T1000 (cell line): ENCODE results near the gene SAPCD2.

ENCODE experiments used
- DNase-seq: peaks from one replicate; lab custom pipeline; 2025; ENCODE audit warnings: mixed read lengths; lab: John Stamatoyannopoulos, UW

The SAPCD2 gene

DNA sequence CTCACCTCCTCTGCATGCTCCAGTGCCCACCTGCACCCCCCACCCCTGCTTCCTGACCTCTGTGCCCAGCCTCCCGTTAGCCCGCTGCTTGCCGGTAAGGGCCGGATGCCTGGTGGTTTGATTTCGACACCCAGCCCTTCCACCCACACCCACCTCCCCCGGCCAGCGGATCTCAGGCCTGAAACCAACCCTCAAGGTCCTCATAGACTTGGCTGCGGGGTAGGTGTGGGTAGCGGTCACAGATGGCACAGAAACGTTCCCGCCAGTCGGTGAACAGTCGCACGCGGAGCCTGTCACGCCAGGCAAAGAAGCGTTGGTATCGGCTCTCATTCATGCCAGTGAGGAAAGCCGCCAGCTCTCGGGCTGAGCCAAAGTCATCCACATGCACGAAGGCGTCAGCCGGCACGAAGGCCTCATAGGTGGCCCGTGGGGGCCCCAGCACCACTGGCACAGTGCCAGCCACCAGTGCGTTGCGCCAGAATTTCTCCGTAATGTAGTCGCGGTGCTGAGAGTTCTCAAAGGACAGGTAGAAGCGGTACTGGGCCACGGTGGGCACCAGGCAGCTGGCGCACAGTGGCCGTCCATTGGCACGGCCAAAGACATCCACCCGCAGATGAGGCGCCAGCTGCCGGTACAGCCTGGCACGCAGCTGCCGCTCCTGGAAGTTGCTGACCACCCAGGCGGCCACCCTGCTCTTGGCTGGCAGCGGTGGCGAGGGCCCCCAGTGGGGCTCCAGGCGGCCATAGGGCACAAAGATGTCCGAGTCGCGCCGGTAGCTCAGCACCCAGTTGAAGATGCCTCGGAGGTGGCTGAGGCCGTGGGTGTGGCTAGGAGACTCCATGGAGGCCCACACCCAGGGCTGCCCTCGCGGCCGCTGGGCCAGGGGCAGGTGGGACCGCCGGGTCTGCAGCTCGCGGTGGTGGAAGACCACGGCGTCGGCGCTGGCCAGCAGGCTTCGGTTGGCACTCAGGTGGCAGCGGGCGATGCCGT lies 39.5 kb downstream of the SAPCD2 start:
- DNase-seq: no peak

DNA sequence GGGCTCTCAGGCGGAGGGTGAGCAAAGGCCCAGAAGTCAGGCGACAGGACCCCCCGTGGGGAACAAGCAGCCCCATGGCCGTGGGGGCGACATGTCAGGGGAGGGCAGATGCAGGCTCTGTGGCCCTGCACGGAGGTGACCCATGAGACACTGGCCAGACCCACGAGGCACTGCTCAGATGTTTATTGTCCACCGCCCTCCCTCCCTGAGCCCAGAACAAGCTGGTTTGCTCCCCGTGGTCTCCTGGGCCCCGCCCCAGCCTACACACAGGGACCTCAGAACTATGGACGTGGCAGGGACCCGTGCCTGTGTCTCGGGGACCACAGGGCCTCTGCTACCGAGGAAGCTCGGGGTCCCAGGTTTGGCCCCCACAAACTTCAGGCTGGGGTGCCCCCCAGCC lies 40.4 kb downstream of the SAPCD2 start:
- no peak for DNase-seq

- peak; percentile 49 for DNase-seq
These were observed 41.1 kb downstream of the SAPCD2 start for GRCh38 chr9:137029058-137029936.

DNA sequence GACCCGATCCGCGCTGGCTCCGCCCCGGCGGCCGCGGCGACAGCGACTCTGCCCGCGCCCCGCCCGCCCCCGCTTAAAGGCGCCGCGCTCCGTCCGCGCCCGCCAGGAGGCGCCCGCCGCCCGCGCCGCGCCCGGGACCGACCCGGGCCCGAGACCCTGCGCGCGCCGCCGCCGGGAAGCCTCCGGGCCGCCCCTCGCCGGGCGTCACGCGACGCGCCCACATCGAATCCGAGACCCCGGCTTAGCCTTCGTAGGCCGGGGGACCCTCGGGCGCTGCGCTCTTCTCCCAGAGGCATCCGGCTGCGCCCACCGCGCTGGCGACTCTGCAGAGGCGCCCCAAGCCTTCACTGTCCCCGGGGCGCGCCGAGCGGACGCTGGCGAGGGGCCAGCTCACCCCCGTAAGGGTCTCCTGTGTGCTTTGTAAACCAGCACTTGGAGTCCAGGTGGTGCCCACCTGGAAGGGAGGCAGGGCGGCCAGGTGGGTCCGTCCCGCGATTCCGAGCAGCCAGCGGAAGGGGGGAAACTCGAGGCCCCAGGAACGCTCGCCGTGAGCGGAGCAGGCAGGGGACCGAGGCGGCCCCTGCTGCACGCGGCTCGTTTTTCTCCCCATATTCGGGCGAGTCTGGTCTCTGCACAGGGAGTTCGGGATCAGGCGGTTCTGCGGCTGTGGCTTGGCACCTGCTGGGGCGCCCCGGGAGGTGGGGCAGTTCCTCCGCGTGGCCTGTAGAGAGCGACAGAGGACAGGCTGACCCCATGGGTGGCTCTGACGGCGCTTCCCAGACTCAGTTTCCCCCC lies 41.9 kb downstream of the SAPCD2 start:
- DNase-seq: peak; percentile 15

GRCh38 chr9:137027369-137028262 lies 42.7 kb downstream of the SAPCD2 start, which contains the start of gene ABCA2:
TSS of gene ABCA2 (minus strand) at chr9:137028237. CDS start at chr9:137028140, 97 bp downstream.
- DNase-seq: no peak

DNA sequence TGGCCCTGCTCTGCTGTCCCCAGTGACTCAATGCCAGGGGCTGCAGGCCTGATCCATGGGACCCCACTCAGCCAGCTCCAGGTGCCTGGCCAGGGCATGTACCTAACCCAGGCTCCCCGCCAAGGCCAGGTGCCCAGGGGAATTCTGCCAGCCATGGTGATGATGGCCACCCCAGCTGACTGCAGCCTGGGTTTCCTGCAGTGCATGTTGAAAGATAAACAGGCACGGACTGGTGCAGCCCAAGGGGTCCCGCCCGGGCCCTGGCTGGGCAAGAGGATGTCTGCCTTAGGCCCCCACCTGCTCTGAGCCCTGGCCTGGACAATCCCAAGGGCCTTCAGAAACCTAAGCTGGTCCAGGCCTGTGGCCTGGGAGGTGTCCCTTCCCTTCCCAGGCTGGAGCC lies 43.5 kb downstream of the SAPCD2 start:
- DNase-seq: no peak

DNA sequence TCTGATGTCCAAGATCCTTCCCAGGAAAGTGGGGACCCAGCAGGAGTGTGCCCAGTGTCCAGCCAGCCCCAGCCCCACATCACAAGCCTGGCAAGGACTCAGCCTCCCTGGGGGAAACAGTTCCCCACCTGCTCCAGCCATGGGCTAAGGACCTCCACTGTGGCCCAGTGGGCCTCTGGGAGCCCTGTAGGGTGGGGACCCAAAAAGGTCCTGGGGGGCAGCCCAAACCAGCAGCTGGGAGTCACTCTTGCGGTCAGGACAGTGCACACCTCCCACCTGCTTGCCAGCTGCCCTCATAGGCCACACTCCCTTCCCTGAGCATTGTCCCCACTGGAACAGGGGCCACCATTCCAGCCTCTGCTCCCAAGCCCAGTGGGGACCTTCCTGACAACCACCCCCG lies 44.0 kb downstream of the SAPCD2 start:
- DNase-seq: no peak

- no peak for DNase-seq
These were observed 44.8 kb downstream of the SAPCD2 start for GRCh38 chr9:137025517-137025966.

GRCh38 chr9:137023583-137023991 lies 46.8 kb downstream of the SAPCD2 start:
- DNase-seq: no peak

- DNase-seq: no peak
These were observed 47.2 kb downstream of the SAPCD2 start for GRCh38 chr9:137023157-137023556.

DNA sequence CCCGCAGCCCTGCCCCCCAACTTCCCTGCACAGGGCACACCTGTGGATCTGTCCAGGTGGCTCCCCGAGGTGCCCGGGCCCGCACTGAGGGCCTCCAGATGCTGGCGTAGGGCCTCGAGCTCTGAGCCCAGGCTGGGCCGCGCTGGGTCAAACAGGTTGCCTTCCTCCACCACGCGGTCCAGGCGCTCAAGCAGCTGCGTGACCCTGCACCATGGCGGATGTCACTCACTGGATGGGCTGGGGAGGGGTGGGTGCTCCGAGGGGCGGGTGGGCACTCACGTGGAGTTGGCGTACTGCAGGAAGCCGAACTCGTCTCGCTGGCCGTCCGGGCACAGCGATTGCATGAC lies 47.7 kb downstream of the SAPCD2 start:
- DNase-seq: no peak

DNA sequence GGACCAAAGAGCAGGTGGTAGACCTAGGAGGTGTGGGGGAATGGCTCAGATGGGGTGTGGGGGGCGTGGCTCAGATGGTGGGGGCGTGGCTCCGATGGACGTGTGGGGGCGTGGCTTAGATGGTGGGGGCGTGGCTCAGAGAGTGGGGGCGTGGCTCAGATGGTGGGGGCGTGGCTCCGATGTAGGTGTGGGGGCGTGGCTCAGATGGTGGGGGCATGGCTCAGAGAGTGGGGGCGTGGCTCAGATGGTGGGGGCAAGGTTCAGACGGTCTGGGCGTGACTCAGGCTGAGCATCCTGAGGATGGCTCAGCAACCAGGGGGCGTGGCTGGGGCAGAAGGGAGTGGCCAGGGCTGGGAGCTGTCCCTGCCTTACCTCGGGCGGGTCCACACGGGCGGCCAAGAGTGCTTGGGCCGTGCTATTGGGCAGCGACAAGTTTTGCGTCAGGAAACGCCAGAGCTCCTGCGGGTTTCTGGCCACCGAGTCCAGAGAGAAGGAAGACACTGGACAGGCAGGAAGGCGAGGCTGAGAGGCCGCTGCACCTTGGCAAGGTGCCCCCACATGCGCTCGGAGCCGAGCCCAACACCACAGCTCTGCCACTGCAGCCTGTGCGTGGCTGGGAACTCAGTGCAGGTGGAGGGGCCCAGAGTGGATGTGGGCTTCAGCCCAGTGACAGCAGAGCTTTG lies 48.2 kb downstream of the SAPCD2 start:
- peak; percentile 79 for DNase-seq

DNA sequence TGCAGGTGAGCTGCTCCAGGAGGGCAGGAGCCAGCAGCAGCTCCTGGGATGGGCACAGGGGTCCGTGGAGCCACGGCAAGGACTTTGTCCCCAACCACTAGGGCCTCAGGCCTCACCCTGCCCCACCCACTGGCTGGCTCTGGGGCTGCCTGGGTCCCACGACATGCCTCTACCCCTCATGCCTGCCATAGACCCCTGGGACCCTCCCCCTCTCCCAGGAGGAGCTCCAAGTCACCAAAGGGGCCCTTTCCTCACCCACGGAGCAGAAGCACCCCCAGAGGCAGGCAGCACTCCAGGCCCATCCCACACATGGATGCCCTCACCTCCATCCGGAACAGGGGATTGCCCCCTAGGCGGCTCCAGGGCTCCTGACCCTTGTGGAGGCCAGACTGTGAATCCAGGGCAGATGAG lies 48.8 kb downstream of the SAPCD2 start:
- DNase-seq: no peak

DNA sequence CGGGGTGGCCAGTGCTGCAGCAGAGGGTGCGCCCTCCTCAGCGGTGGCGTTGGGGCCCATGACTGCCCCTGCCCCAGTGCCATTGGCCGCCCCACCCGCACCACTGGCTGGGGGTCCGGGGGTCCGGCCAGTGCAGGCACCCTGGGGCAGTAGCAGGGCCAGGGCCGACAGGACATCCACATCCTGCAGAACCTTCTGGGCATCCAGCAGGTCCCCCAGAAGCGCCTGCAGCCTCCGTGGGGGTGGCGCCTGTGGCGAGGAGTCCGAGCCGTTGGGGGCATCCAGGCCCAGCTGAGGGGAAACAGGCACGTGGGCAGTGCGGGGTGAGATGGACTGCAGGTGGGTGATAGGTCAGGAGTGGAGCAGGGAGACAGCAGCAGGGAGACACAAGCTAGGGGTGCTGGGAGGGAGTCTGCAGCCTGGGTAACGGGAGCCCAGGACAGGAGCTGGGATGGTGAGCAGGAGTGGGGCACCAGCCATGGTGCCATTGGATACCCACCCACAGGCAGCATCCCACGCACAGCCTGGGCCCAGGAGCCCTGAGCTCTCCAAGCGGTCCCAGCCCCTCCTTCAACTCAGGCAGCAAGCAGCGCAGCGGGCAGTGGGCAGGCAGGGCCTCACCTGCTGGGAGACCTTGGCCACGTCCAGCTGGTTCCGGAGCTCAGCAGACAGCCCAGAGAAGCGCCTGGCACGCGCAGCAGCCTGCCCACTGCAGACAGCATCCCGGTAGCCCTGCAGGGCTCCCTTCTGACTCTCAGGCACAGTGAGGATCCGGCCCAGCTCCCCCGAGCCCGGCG lies 49.4 kb downstream of the SAPCD2 start:
- no peak for DNase-seq

DNA sequence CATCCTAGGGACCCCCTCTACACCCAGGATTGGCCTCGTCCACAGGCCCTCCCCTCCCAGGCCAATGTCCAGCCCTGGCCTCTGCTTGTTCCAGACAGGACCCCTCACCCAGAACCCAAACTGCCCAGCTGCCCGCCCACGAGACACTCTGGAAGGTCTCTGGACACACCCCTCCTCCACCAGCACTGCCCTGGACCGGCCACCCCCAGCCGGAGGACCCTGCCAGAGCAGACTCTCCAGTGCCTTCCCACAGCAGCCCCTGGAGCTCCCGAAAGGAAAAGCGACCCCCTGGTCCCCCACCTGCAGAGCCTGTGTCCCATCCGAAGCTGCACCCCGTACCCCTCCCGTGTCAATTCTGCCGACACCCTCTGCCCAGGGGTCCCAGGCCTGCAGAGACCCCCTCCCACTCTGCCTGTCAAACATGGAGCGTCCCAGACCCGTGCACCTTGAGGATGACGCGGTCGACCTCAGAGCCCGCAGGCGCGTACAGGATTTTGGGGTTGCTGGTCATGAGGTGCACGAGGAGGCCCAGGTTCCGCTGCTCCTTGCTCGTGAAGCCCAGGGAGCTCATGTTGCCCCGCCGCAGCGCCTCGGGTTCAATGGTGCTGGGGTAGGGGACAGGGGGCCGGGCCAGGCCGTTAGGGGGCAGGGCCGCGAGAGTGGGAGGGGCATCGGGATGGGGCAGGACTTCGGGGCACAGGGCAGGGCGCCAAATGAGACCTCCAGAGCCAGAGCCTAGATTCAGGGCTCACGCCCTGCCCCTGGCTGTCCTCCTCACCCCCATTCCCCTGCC lies 50.3 kb downstream of the SAPCD2 start:
- no peak for DNase-seq

DNA sequence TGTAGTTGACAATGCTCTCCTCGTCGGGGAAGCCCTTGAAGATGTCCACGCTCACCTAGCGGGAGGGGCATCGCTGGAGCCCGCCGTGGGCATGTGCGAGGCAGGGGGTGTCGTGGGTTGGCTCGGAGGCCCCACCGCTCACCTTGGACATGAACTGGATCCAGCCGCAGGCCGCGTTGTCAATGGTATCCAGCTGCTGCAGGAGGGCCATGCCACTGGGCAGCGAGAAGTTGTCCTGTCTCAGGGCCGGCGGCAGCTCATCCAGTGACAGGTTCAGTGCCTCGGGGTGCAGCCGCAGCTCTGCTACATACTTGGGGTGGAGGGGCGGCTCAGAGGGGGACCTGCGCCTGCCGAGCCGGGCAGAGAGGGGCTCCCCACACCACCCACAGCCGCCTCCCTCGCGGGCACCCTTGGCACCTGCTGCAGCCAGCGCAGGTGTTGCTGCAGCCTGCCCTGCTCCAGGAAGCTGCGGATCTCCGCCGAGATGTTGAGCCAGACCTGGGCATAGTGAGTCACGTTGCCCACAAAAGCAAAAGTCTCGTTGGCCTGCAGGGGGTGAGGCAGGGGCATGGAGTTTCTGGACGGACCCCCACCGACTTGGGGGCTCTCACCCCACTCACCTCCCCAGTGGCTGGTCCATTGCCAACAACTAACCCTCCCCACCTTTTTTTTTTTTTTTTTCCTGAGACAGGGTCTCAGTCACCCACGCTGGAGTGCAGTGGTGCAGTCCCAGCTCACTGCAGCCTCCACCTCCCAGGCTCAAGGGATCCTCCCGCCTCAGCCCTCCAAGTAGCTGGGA lies 51.4 kb downstream of the SAPCD2 start:
- DNase-seq: no peak

DNA sequence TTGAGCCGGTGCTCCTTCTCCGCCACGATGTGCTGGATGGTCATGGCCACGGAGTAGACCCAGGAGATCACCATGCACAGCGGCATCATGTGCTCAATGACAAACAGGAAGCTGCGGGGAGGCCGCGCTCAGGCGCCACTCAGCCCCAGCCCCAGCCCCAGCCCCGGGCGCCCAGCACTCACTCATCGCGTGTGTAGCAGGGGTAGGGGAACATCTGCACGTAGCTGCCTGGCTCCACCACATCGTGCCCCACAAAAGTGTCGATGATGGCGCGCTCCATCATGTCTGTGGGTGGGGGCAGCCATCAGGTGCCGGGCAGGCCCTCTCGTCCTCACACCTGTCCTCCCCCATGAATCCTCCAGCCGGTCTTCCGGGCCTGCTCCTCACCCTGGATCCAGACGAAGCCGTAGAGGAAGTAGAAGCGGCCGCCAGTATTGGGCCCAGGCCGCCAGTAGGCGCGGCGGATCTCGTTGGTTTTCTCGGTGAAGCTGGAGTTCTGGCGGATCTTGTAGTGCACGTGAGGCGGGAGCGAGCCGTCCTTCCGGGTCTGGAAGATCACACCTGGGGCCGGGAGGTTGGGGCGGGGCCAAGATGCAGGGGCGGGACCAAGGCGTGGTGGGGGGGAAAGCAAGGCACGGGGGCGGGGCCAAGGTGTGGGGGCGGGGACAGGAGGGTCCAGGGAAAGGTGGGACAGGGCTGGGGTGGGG lies 52.4 kb downstream of the SAPCD2 start:
- no peak for DNase-seq
